NCI-H345 (cell line): ENCODE results near the gene TAF4.
A peak's percentile ranks its signal among the peaks of the same experiment; 100 is the strongest.
"Not testable (repeated sequence)": the region's sequence is repeated elsewhere in the genome, so short reads cannot be mapped to it uniquely, and the experiment has no call there.

Experiments used
- DNase-seq: peaks from one replicate; lab custom pipeline; 2025; lab: John Stamatoyannopoulos, UW

The TAF4 gene

DNA sequence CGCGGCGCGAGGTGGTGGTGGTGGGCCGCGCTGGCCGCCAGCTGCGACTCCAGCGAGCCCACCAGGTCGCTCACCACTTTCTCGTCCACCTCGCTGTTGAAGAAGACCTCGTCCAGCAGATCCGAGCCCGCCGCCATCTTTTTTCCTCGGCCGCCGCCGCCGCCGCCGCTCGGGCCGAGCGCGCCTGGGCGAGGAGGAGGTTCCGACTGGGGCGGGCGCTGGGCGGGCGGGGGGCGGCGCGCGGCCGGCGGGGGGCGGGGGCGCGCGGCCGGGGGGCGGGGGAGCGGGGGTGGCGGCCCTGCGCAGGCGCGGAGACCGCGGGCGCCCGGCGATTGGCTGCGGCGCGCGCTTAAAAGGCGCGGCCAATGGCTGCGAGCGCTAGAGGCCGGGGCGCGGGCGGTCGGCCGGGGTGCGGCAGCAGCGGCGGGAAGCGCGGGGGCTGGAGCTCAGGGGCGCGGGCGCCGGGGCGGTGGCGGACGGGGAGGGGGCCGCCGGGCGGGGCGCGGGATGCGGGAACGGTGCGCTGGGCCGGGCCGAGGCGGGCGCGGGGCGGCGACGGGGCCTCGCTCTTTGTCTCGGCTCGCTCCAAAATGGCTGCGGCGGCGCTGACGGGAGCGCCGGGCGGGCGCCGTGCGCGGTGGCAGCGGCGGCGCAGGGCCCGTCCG, at the start of gene TAF4:
Gene TAF4, minus strand, starts transcription at position 208 of the 665 bp plus-strand sequence. Its CDS starts 71 bp downstream, at position 137.
- DNase-seq = peak; percentile 85

DNA sequence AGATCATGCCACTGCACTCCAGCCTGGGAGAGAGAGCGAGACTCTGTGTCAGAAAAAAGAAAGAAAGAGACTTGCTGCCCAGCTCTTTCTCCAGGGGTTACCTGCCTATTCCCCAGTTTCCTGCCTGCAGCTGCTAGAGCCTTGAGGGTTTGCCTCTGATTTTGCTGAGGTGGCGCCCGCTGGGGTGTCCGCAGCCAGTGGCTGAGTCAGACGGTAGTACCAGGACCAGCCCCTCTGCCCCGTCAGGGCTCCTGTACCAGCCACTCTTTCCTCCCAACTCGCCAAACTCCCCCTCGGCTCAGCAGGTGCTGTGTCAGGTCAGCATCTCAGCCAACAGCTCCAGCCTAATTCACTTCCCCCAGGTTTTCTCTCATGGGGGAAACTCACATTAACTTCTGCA, 49.2 kb upstream of the TAF4 start:
- no peak for DNase-seq

DNA sequence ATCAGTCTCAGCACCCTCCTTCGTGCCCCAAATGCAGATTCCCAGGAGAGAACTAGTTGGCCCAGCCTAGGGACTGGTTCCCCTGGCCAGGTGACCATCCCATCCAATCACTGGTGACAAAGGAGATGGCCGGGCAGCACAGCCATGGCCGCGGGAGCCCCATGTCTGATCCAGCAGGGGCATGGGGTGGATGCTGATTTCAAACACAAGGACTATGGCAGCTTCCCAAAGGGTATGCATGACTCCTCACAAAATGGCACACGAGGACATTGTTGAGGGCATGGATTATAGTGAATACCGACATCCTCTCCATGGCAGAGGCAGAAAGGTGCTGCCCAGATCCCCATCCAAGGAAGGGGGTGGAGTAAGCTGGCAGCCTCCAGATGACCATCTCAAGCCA, 46.7 kb upstream of the TAF4 start:
- no peak for DNase-seq

GRCh38 chr20:62111148-62111547, 45.5 kb upstream of the TAF4 start:
- no peak for DNase-seq

DNA sequence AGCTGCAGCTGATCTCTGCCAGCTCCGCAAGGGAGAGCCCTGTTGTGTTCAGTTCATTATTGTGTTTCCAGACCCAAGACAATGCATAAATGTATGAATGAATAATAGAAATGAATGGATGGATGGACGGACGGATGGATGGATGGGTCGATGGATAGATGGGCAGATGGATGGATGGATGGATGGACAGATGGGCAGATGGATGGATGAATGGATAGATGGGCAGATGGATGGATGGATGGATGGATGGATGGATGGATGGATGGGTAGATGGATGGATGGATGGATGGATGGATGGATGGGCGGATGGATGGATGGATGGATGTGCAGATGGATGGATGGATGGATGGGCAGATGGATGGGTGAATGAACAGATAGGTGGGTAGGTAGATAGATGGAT, 39.9 kb upstream of the TAF4 start:
- DNase-seq = no peak

DNA sequence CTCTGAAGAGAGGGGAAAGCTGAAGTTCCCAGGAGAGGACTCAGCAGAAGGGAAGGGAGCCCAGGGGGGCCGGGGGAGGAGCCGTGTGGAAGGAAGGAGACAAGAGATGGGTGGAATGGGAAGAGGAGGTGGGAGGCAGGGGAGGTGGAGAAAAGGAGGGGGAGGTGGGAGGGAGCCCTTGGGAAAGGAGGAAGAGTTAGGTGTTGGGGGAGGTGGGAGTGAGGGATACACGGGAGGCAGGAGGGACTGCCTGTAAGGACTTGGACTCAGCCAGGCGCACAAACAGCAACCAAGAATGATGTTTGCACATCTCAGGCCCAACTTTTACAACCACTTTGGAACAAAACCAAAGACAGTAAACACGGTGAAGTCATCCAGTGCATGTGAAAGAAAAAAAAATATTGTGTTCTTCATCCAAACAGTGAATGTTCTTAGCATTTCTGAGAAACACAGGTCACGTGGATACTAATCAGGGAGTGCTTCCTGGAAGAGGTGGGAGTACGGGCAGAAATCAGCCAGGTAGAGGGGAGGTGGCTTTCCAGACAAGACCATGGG, 39.2 kb upstream of the TAF4 start:
- DNase-seq = no peak

GRCh38 chr20:62104234-62104789, 38.6 kb upstream of the TAF4 start:
- no peak for DNase-seq

- no peak for DNase-seq
Observed at GRCh38 chr20:62103508-62104233, 38.0 kb upstream of the TAF4 start.

DNA sequence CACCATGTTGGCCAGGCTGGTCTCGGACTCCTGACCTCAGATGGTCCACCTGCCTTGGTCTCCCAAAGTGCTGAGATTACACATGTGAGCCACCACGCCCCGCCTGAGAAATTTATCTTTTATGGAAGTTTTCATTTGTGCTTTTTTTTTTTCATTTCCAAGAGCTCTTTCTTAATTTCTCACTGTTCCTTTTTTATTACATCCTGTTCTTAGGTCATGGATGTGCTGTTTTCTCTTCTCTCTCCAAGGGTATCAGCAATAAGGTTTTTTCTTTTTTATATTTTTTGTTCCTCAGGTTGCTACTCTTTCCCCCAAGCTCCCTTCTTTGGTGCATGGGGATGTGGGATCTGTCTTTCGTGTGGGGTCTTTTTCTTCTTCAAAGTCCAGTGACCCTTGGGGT, 35.4 kb upstream of the TAF4 start:
- no peak for DNase-seq

GRCh38 chr20:62097881-62098407, 32.3 kb upstream of the TAF4 start:
- DNase-seq = no peak

DNA sequence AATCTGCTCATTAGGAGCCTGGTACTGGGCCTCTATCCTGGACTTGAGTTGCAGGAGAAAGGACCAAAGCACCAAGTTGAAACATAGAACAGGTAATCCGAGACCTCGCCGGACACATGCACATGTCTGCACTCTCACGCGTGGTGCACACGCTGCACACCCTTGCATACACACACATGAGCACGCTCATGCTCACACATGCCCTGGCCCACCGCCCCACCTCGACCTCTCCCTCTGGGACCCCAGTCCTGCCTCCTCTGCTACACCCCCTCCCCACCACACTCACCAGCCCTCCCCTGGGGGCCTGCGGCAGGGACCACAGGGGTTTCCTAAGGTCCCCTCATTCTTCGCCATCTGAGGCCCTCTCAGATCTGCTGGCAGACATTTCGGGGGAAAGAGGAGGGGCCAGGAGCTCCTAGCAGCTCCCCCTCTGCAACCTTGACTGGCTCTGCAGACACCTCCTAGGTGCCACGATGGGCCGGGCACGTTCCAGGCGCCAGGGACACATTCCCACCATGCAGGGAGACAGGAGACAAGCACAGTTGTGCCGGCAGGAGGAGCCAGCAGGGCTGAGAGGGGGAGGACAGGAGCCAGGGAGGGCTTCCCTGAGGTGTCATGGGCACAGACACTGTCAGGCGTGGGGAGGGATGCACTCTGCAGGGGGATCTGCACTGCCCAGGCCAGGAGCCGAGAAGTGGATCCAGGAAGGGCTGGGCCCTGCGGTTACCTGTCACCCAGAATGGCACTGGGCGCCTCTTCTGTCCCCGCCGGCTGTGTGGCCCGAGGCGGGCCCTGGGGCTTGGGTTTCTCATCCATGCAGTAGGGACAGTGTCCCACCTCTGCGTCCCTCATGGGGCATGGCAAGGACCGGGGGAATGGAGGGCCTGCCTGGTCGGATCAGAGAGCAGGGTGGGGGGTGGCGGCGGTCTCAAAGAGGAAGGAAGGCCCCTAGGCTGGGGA, 31.0 kb upstream of the TAF4 start:
- no peak for DNase-seq

- DNase-seq = no peak
Observed at GRCh38 chr20:62089393-62089792, 23.7 kb upstream of the TAF4 start.

GRCh38 chr20:62088258-62089127, 22.8 kb upstream of the TAF4 start:
- no peak for DNase-seq

- DNase-seq = no peak
Observed at GRCh38 chr20:62087632-62088031, 22.0 kb upstream of the TAF4 start.

GRCh38 chr20:62087227-62087626, 21.5 kb upstream of the TAF4 start:
- DNase-seq = no peak

DNA sequence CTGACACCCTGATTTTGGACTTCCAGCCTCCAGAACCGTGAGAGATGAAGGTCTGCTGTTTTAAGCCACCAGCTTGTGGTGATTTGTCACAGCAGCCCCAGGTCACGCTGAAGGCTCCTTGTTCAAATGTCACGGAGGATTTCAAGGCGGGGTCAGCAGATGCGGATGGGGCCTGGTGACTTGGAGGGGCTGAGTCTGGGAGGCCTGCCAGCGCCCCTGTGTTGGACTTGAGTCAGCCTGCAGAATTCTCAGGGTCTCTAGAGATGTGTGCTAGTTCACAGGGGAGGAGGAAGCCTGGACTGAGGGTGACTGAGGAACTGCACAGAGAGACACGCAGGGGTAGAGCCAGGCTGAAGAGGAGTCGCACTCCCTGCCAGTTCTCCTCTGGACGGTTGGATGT, 19.5 kb upstream of the TAF4 start:
- no peak for DNase-seq

DNA sequence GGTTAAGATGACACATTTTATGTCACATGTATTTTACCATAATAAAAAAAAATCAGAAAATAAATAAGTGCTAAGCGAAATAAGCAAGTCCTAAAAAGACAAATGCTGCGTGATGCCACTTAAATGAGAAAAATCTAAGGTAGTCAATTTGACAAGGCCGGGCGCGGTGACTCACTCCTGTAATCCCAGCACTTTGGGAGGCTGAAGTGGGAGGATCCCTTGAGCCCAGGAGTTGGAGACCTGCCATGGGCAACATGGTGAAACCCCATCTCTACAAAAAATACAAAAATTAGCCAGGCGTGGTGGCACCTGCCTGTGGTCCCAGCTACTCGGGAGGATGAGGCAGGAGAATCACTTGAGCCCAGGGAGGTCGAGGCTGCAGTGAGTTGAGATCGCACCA, 18.5 kb upstream of the TAF4 start:
- DNase-seq = not testable (repeated sequence)

- no peak for DNase-seq
Observed at GRCh38 chr20:62083312-62083711, 17.6 kb upstream of the TAF4 start.

DNA sequence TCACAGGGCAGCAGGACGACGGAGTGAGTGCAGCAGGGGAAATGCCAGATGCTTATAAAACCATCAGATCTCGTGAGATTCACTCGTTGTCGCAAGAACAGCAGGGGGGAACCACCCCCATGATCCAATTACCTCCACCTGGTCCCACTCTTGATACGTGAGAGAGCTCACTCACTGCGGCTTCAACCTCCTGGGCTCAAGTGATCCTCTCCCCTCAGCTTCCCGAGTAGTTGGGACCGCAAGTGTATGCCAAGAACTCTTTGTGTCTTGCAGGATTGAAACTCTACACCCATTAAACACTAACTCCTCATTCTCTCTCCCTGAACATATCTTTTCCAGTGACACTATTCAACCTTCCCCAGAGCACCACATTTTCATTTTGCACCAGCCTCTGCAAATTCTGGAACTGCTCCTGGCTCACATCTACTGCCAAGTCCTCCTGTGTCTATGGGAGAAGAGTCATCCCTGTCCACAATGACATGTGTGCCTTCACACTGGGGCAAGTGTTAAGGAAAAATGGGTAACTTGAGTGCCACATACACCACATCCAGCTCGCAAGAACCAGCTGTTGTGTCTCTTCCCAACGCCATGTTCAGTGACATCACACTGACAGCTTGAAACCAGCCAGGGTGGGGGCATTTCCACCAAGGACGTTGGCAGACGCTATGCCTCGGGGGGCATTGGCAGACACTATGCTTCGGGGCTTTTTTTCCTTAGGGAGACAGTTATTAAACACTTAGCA, 14.7 kb upstream of the TAF4 start:
- no peak for DNase-seq

DNA sequence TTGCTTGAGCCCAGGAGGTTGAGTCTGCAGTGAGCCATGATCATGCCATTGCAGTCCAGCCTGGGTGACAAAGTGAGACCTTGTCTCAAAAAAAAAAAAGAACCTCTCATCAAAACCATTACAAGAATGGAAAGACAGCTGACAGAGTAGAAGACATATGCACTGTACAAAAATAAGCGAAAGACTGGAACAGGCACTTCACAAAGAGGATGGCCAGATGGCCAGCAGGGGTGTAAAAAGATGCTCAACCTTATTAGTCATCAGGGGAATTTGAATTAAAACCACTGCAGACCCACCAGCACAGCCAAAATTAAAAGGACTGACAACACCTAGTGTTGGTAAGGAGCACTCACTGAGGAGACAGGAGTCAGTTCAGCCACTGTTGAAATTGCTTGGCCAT, 13.5 kb upstream of the TAF4 start:
- no peak for DNase-seq
